ENCODE results near the gene PABPC1L2A. TPM values are rescaled to one million over a fixed set of nuclear protein-coding genes. Genes with fewer than 3 reads are reported as not detected.
"Not testable (repeated sequence)": the region's sequence is repeated elsewhere in the genome, so short reads cannot be mapped to it uniquely, and the experiment has no call there.

The PABPC1L2A gene
- total RNA-seq, 1 experiment from 2014 or later = 0.52 TPM

DNA sequence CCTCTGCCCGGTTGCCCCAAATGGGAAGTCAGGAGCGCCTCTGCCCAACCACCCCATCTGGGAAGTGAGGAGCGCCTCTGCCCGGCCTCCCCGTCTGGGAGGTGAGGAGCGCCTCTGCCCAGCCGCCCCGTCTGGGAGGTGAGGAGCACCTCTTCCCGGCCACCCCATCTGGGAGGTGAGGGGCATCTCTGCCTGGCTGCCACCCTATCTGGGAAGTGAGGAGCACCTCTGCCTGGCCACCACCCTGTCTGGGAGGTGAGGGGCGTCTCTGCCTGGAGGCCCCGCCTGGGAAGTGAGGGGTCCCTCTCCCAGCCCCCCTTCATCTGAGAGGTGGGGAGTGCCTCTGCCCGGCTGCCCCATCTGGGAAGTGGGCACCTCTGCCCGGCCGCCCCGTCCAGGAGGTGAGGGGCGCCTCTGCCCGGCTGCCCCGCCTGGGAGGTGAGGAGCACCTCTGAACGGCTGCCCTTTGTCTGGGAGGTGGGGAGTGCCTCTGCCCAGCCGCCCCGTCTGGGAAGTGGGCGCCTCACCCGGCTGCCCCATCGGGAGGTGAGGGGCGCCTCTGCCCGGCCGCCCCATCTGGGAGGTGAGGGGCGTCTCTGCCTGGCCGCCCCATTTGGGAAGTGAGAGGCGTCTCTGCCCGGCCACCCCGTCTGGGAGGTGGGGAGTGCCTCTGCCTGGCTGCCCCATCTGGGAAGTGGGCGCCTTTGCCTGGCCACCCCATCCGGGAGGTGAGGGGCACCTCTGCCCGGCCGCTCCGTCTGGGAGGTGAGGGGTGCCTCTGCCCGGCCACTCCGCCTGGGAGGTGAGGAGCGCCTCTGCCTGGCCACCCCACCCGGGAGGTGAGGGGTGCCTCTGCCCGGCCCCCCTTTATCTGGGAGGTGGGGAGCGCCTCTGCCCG is 10.6 kb downstream of the PABPC1L2A start:
- H3K18ac ChIP-seq (ENCODE audit: insufficient read length, low read depth, low read length) = no peak overlapping the region
- H2BK120ac ChIP-seq (ENCODE audit: low read depth, low read length, poor library complexity, severe bottlenecking) = no peak overlapping the region
- no peaks in the 10 kb centered on the region for H3K79me2 ChIP-seq (ENCODE audit: insufficient read depth, low read length)
- peaks cover 58 to 59% of the 10 kb centered on the region in 2 experiments for H3K9me3 Mint-ChIP-seq
- H2BK12ac ChIP-seq (ENCODE audit: insufficient read length, low read depth, low read length) = no peak overlapping the region
- H3K4me1 Mint-ChIP-seq = no peaks in the 10 kb centered on the region
- H3T11ph ChIP-seq (ENCODE audit: low read length) = no peak overlapping the region
- no peak overlapping the region for H3K4ac ChIP-seq (ENCODE audit: low read depth, low read length)
- H3K23me2 ChIP-seq (ENCODE audit: insufficient read length, low read depth, low read length, poor library complexity, severe bottlenecking) = no peaks in the 10 kb centered on the region
- H3K27me3 ChIP-seq (ENCODE audit: insufficient read depth, low read length) = no peaks in the 10 kb centered on the region
- no peak overlapping the region for H2AK5ac ChIP-seq (ENCODE audit: insufficient read length, low read length)
- no peak overlapping the region for H3K27ac Mint-ChIP-seq
- no CpG with 5 or more reads among the region's 44 CpGs for WGBS (ENCODE audit: extremely low coverage, insufficient read length, low lambda C conversion rate)
- TF ChIP-seq CTCF (conservative IDR thresholded peaks at IDR 0.05) = no peak
- H4K91ac ChIP-seq (ENCODE audit: insufficient read length, low read depth, low read length) = no peak overlapping the region
- H2BK20ac ChIP-seq (ENCODE audit: low read depth, low read length, poor library complexity, severe bottlenecking) = no peak overlapping the region
- no peak overlapping the region for H3K56ac ChIP-seq (ENCODE audit: insufficient read length, low read depth, low read length)
- no peak overlapping the region for H3K4me3 Mint-ChIP-seq
- no peak overlapping the region for H3K14ac ChIP-seq (ENCODE audit: insufficient read depth, low read length)
- peaks cover 3 to 15% (median 7%) of the 10 kb centered on the region in 3 experiments; a peak in 3 of 7 replicates for H3K36me3 Mint-ChIP-seq (ENCODE audit: insufficient read depth in 1 of 3, low read depth in 3 of 3)
- no peak overlapping the region for H3K23ac ChIP-seq (ENCODE audit: insufficient read length, low read depth, low read length)
- no peaks in the 10 kb centered on the region for H4K20me1 ChIP-seq (ENCODE audit: control insufficient read depth, insufficient read depth, insufficient read length)
- no peak overlapping the region for H2BK5ac ChIP-seq (ENCODE audit: insufficient read length, low read length)
- H3K27me3 Mint-ChIP-seq (ENCODE audit: low read depth) = peaks cover 20% of the 10 kb centered on the region
- no peak for DNase-seq
- H4K8ac ChIP-seq (replicated peaks; ENCODE audit: insufficient read length, low read depth, low read length) = no peak overlapping the region
- H3K4me2 ChIP-seq (ENCODE audit: insufficient read depth, insufficient read length, low read length) = no peak overlapping the region
- H2BK15ac ChIP-seq (ENCODE audit: low read depth, low read length) = no peak overlapping the region
- H2AFZ ChIP-seq (ENCODE audit: low read length) = no peak overlapping the region
- no peaks in the 10 kb centered on the region for H3K79me1 ChIP-seq (ENCODE audit: insufficient read depth, low read depth, low read length, poor library complexity, severe bottlenecking)
- no peak overlapping the region for H3K27ac ChIP-seq (ENCODE audit: insufficient read length, low read depth, low read length)
- H3K9me3 ChIP-seq (ENCODE audit: control insufficient read depth, low read depth, low read length) = peaks cover 5% of the 10 kb centered on the region
- H3K4me1 ChIP-seq (ENCODE audit: insufficient read depth, low read length) = no peaks in the 10 kb centered on the region
- H3K9ac ChIP-seq (ENCODE audit: extremely low read depth, insufficient read length, low read length) = no peak overlapping the region
- H4K5ac ChIP-seq (ENCODE audit: insufficient read length, low read depth, low read length) = no peak overlapping the region

- not testable (repeated sequence) for H3K23me2 ChIP-seq (ENCODE audit: insufficient read length, low read depth, low read length, poor library complexity, severe bottlenecking); H3K4me2 ChIP-seq (ENCODE audit: insufficient read depth, insufficient read length, low read length); H2BK20ac ChIP-seq (ENCODE audit: low read depth, low read length, poor library complexity, severe bottlenecking); H2BK12ac ChIP-seq (ENCODE audit: insufficient read length, low read depth, low read length); H3K14ac ChIP-seq (ENCODE audit: insufficient read depth, low read length); H4K8ac ChIP-seq (replicated peaks; ENCODE audit: insufficient read length, low read depth, low read length); H3K79me1 ChIP-seq (ENCODE audit: insufficient read depth, low read depth, low read length, poor library complexity, severe bottlenecking); H3K9me3 ChIP-seq (ENCODE audit: control insufficient read depth, low read depth, low read length); H3T11ph ChIP-seq (ENCODE audit: low read length); H4K5ac ChIP-seq (ENCODE audit: insufficient read length, low read depth, low read length); H3K27ac ChIP-seq (ENCODE audit: insufficient read length, low read depth, low read length); H3K4me1 Mint-ChIP-seq; H3K79me2 ChIP-seq (ENCODE audit: insufficient read depth, low read length); H3K9ac ChIP-seq (ENCODE audit: extremely low read depth, insufficient read length, low read length); H3K27ac Mint-ChIP-seq; H2BK15ac ChIP-seq (ENCODE audit: low read depth, low read length); H3K56ac ChIP-seq (ENCODE audit: insufficient read length, low read depth, low read length); H3K4me1 ChIP-seq (ENCODE audit: insufficient read depth, low read length); H3K4me3 Mint-ChIP-seq; H2AK5ac ChIP-seq (ENCODE audit: insufficient read length, low read length); H3K4ac ChIP-seq (ENCODE audit: low read depth, low read length); H4K20me1 ChIP-seq (ENCODE audit: control insufficient read depth, insufficient read depth, insufficient read length); H2BK120ac ChIP-seq (ENCODE audit: low read depth, low read length, poor library complexity, severe bottlenecking); H3K23ac ChIP-seq (ENCODE audit: insufficient read length, low read depth, low read length); DNase-seq; H2AFZ ChIP-seq (ENCODE audit: low read length); H3K27me3 ChIP-seq (ENCODE audit: insufficient read depth, low read length); H4K91ac ChIP-seq (ENCODE audit: insufficient read length, low read depth, low read length); H2BK5ac ChIP-seq (ENCODE audit: insufficient read length, low read length); H3K18ac ChIP-seq (ENCODE audit: insufficient read length, low read depth, low read length)
- Mint-ChIP-seq H3K9me3 (peaks cover 53 to 57% of the 10 kb centered on the region in 2 experiments), H3K36me3 (ENCODE audit: insufficient read depth in 1 of 3, low read depth in 3 of 3) (peaks cover 3 to 15% (median 7%) of the 10 kb centered on the region in 3 experiments; a peak in 3 of 7 replicates), H3K27me3 (ENCODE audit: low read depth) (peaks cover 14% of the 10 kb centered on the region)
- no CpG with 5 or more reads among the region's 24 CpGs for WGBS (ENCODE audit: extremely low coverage, insufficient read length, low lambda C conversion rate)
Measured at GRCh38 chrX:73067761-73068466, 11.4 kb downstream of the PABPC1L2A start.

All from H9 (cell line).